Measurements from ENCODE around the gene BMPR2. TPM values are rescaled to one million over a fixed set of nuclear protein-coding genes. Genes with fewer than 3 reads are reported as not detected.
"Not testable (repeated sequence)": the region's sequence is repeated elsewhere in the genome, so short reads cannot be mapped to it uniquely, and the experiment has no call there.

BMPR2 gene
- total RNA-seq, 1 experiment from 2014 or later: 27.4 TPM

DNA sequence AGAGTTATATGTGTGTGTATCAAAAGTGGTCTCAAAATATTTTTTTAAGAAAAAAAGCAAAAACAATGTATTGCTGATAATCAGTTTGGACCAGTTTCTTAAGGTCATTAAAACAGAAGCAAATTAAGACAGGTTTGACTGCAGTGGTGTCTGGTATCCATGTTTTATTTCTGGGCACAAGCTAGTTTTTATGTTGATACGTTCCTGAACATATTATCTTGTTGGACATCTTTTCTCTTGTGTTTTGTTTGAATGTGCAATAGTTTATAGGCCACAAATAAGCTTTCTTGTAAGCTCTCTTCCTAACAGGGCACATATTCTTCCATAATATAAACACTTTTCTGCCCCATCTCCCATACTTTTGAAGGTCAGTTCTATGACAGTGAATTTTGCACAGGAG is 184.1 kb downstream of the BMPR2 start:
- no peak for DNase-seq (ENCODE audit: unreplicated experiment)
- CTCF ChIA-PET: no interaction called here
- H3K9me3 Mint-ChIP-seq (ENCODE audit: unreplicated experiment): no peaks in the 10 kb centered on the region
- no TSS peak for BruUV-seq (replicated peaks)
- no peaks in the 10 kb centered on the region for H3K4me1 Mint-ChIP-seq (ENCODE audit: insufficient read depth, unreplicated experiment)
- TF ChIP-seq, protein P1, sequence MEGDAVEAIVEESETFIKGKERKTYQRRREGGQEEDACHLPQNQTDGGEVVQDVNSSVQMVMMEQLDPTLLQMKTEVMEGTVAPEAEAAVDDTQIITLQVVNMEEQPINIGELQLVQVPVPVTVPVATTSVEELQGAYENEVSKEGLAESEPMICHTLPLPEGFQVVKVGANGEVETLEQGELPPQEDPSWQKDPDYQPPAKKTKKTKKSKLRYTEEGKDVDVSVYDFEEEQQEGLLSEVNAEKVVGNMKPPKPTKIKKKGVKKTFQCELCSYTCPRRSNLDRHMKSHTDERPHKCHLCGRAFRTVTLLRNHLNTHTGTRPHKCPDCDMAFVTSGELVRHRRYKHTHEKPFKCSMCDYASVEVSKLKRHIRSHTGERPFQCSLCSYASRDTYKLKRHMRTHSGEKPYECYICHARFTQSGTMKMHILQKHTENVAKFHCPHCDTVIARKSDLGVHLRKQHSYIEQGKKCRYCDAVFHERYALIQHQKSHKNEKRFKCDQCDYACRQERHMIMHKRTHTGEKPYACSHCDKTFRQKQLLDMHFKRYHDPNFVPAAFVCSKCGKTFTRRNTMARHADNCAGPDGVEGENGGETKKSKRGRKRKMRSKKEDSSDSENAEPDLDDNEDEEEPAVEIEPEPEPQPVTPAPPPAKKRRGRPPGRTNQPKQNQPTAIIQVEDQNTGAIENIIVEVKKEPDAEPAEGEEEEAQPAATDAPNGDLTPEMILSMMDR (IDR thresholded peaks at IDR 0.05; ENCODE audit: unreplicated experiment): no peak
- POLR2A ChIA-PET: interaction anchor here (1.3 kb wide), 1 partner anchor 184 kb away, joined by 3 read pairs; the partner anchor contains the start of gene BMPR2
- H3K4me3 Mint-ChIP-seq (ENCODE audit: unreplicated experiment): no peak overlapping the region
- H3K27me3 Mint-ChIP-seq (ENCODE audit: insufficient read depth, unreplicated experiment): no peaks in the 10 kb centered on the region
- H3K36me3 Mint-ChIP-seq (ENCODE audit: insufficient read depth, unreplicated experiment): peaks cover 48% of the 10 kb centered on the region
- no peak overlapping the region for H3K27ac Mint-ChIP-seq (ENCODE audit: low read depth, unreplicated experiment)
- intact Hi-C loops (cut with micrococcal nuclease): no loop called here

DNA sequence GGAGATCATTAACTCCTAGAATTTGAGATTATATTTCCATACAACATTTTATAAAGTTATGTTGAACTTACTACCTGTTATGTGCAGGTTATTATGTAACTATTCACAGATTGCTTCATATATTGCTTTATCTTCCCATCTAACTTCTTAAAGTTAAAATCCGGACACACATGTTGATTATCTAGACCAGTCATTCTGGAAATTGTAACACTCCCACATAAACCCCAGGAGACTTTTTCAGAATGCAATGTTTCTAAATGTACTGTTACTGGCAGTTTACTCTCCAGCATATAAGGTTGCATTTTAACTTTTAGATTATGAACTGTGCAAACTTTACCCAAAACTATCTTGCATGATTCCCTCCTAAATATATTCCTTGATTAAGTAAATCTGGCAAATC is 188.1 kb downstream of the BMPR2 start:
- no peak for DNase-seq (ENCODE audit: unreplicated experiment)
- H3K27ac Mint-ChIP-seq (ENCODE audit: low read depth, unreplicated experiment): no peak overlapping the region
- H3K36me3 Mint-ChIP-seq (ENCODE audit: insufficient read depth, unreplicated experiment): peaks cover 11% of the 10 kb centered on the region
- ChIA-PET POLR2A (interaction anchor here (0.8 kb wide), 2 partner anchors 8 to 9 kb away, joined by 3 read pairs; no protein-coding TSS in a partner anchor), CTCF (interaction anchor here (0.9 kb wide), 1 partner anchor 9 kb away, joined by 3 read pairs; no protein-coding TSS in a partner anchor)
- TF ChIP-seq, protein P1 (IDR thresholded peaks at IDR 0.05; ENCODE audit: unreplicated experiment): no peak
- BruUV-seq (replicated peaks): no TSS peak
- intact Hi-C loops (cut with micrococcal nuclease): no loop called here
- H3K4me1 Mint-ChIP-seq (ENCODE audit: insufficient read depth, unreplicated experiment): no peaks in the 10 kb centered on the region
- H3K4me3 Mint-ChIP-seq (ENCODE audit: unreplicated experiment): no peak overlapping the region
- H3K9me3 Mint-ChIP-seq (ENCODE audit: unreplicated experiment): no peaks in the 10 kb centered on the region
- H3K27me3 Mint-ChIP-seq (ENCODE audit: insufficient read depth, unreplicated experiment): no peaks in the 10 kb centered on the region

DNA sequence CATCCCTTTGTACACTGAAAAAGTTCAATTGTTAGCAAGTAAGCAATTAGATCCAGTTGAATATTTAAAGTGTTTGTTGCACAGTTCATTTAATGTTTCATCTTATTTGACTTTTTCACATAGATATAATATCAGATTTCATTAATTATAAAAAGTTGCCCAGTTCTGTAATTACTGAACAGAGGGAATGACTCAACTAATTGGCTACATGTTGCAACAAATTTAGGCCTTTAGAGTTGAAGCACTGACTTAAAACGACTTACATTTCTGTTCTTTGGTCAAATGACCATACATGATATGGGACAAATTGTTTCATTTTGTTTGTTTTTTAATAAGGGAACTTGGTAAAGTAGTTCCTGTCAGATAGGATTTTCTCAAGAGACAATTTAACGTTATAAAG is 190.2 kb downstream of the BMPR2 start:
- Mint-ChIP-seq H3K9me3 (ENCODE audit: unreplicated experiment) (no peaks in the 10 kb centered on the region), H3K27me3 (ENCODE audit: insufficient read depth, unreplicated experiment) (no peaks in the 10 kb centered on the region), H3K4me3 (ENCODE audit: unreplicated experiment) (no peak overlapping the region), H3K27ac (ENCODE audit: low read depth, unreplicated experiment) (no peak overlapping the region), H3K4me1 (ENCODE audit: insufficient read depth, unreplicated experiment) (no peaks in the 10 kb centered on the region), H3K36me3 (ENCODE audit: insufficient read depth, unreplicated experiment) (peaks cover 10% of the 10 kb centered on the region)
- no peak for DNase-seq (ENCODE audit: unreplicated experiment)
- TF ChIP-seq, protein P1 (IDR thresholded peaks at IDR 0.05; ENCODE audit: unreplicated experiment): no peak
- CTCF ChIA-PET: no interaction called here
- POLR2A ChIA-PET: interaction anchor here (0.6 kb wide), 1 partner anchor 174 kb away, joined by 3 read pairs; no protein-coding TSS in a partner anchor
- intact Hi-C loops (cut with micrococcal nuclease): no loop called here
- BruUV-seq (replicated peaks): no TSS peak

DNA sequence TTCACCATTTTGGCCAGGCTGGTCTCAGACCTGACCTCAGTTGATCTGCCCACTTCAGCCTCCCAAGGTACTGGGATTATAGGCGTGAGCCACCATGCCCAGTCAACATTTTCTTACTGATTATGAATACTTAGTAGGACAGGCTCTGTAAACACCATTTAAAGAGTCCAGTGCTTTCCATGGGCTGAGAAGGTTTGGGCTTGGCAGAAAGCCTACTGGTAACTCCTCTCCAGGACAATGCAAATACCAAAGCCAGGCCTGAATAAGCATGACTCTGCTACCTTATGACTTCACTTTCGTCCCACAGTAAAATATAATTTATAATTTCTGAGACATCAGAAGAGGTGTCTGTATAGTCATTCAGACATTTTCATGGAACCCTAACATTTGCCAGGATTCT is 198.4 kb downstream of the BMPR2 start:
- Mint-ChIP-seq H3K27ac (ENCODE audit: low read depth, unreplicated experiment) (no peak overlapping the region), H3K4me1 (ENCODE audit: insufficient read depth, unreplicated experiment) (no peaks in the 10 kb centered on the region), H3K27me3 (ENCODE audit: insufficient read depth, unreplicated experiment) (no peaks in the 10 kb centered on the region), H3K36me3 (ENCODE audit: insufficient read depth, unreplicated experiment) (no peaks in the 10 kb centered on the region), H3K4me3 (ENCODE audit: unreplicated experiment) (no peak overlapping the region), H3K9me3 (ENCODE audit: unreplicated experiment) (no peaks in the 10 kb centered on the region)
- POLR2A ChIA-PET: interaction anchor here (1.3 kb wide), 1 partner anchor 519 kb away, joined by 4 read pairs; no protein-coding TSS in a partner anchor
- TF ChIP-seq, protein P1 (IDR thresholded peaks at IDR 0.05; ENCODE audit: unreplicated experiment): no peak
- DNase-seq (ENCODE audit: unreplicated experiment): no peak
- BruUV-seq (replicated peaks): no TSS peak
- CTCF ChIA-PET: interaction anchor here (0.6 to 1.7 kb wide), 14 partner anchors 9 to 1274 kb away, joined by 3 to 7 read pairs (median 3); partner anchors contain the start of gene WDR12
- intact Hi-C loops (cut with micrococcal nuclease): loop anchor here (1.0 to 10.0 kb wide), 5 partner anchors 258 to 878 kb away; no protein-coding TSS in a partner anchor

DNA sequence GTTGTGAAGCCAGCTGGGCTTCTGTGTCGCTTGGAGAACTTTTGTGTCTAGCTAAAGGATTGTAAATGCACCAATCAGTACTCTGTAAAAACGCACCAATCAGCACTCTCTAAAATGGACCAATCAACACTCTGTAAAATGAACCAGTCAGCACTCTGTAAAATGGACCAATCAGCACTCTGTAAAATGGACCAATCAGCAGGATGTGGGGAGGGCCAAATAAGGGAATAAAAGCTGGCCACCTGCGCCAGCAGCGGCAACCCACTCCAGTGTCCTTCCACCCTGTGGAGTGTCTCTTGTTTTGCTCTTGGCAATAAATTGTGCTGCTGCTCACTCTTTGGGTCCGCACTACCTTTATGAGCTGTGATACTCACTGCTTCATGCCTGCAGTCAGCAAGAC is 199.1 kb downstream of the BMPR2 start:
- not testable (repeated sequence) for H3K36me3 Mint-ChIP-seq (ENCODE audit: insufficient read depth, unreplicated experiment); H3K4me3 Mint-ChIP-seq (ENCODE audit: unreplicated experiment); H3K4me1 Mint-ChIP-seq (ENCODE audit: insufficient read depth, unreplicated experiment); H3K9me3 Mint-ChIP-seq (ENCODE audit: unreplicated experiment); H3K27ac Mint-ChIP-seq (ENCODE audit: low read depth, unreplicated experiment); H3K27me3 Mint-ChIP-seq (ENCODE audit: insufficient read depth, unreplicated experiment); DNase-seq (ENCODE audit: unreplicated experiment); BruUV-seq (replicated peaks)
- ChIA-PET CTCF (interaction anchor here (0.5 to 1.7 kb wide), 11 partner anchors 13 to 1341 kb away, joined by 3 to 6 read pairs (median 3); no protein-coding TSS in a partner anchor), POLR2A (interaction anchor here (1.3 kb wide), 1 partner anchor 518 kb away, joined by 4 read pairs; no protein-coding TSS in a partner anchor)
- intact Hi-C loops (cut with micrococcal nuclease): loop anchor here (10.0 kb wide), 1 partner anchor 550 kb away; no protein-coding TSS in a partner anchor
